Activated T-helper 17 cell treated with anti-CD3 and anti-CD28 coated beads, Interleukin-2, amount 50 U/mL, for 72 hours (primary cell): ENCODE data around the gene PLEKHG4B. TPM values are rescaled to one million over a fixed set of nuclear protein-coding genes. Genes with fewer than 3 reads are reported as not detected.
"Not testable (repeated sequence)": the region's sequence is repeated elsewhere in the genome, so short reads cannot be mapped to it uniquely, and the experiment has no call there.

ENCODE experiments used
- ATAC-seq: fragments of 150-1000 bp; cut with Tn5 transposase; replicated peaks from 2 replicates; pipeline ENCODE4 v1.10.0; 2021; ENCODE audit warnings: mild to moderate bottlenecking, moderate library complexity
- H3K27ac Mint-ChIP-seq: one replicate; pipeline ENCODE4 v1.8.0; 2022; ENCODE audit warnings: mixed read lengths
- H3K27me3 Mint-ChIP-seq: one replicate; pipeline ENCODE4 v1.8.0; 2022; ENCODE audit warnings: mixed read lengths
- H3K36me3 Mint-ChIP-seq: one replicate; pipeline ENCODE4 v1.8.0; 2022; ENCODE audit warnings: low read depth, mild to moderate bottlenecking, mixed read lengths
- H3K4me1 Mint-ChIP-seq: one replicate; pipeline ENCODE4 v1.8.0; 2022; ENCODE audit warnings: mixed read lengths
- H3K4me3 Mint-ChIP-seq: one replicate; pipeline ENCODE4 v1.8.0; 2022; ENCODE audit warnings: mild to moderate bottlenecking, mixed read lengths
- H3K9me3 Mint-ChIP-seq: one replicate; pipeline ENCODE4 v1.8.0; 2022; ENCODE audit warnings: mixed read lengths
- total RNA-seq, 2 donors: library from RNA; stranded (reverse); gene quantifications; one replicate each; pipeline ENCODE4 v1.2.3, GENCODE V29; 2022

PLEKHG4B gene
- total RNA-seq, 2 donors from 2014 or later, result 0.11 TPM; not detected in 1

DNA sequence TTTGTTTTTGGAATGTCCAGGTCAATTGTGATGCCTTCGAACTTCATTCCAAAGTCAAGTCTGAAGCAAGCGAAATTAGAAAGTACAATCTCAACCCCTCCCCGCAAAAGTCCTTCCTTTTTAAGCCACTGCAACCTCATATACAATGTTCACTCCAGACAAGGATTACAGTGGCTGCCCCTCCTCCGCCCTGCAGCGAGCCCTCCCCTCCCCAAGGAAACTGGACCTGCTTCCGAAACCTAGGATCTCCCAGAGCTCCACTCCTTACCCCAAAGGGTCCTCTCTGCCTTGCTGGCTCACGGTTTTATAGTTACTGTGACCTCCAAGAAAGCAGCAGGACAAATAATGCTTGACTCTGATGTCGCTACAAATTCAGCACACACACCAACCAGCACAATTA is 109.7 kb downstream of the PLEKHG4B start:
- no peak for ATAC-seq
- H3K9me3 Mint-ChIP-seq, result no peaks in the 10 kb centered on the region
- peaks cover 4% of the 10 kb centered on the region for H3K4me1 Mint-ChIP-seq

DNA sequence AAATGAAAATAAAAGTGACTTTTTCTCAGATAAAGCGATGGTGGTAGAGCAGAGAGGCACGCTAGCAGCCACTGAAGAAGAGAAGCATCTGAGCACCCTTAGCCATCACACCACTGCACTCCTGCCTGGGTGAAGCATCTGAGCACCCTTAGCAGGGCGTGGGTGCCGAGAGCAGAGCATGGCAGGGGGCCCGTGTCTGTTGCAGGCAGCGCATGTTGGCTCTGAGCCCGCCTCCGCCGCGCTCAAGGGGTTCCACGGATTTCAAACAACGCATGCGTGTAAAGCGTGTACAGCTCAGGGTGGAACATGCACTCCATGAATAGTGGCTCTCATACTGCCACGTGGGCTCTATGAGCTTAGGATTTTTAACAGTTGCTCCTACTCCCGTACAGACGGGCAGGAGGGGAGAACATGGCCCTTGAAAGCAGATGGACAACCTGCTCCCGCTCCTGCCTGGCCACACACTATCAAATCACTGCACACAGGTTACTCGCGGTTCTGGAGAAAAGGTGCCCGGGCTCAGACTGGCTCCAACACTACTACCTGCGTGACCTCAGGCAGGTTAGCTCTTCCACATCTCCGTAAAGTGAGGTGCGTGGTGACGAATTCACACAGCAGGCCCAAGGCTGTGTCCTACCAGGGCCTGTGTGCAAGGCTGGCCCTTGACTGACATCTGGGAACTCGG is 111.4 kb downstream of the PLEKHG4B start:
- Mint-ChIP-seq H3K4me1 (peaks cover 10% of the 10 kb centered on the region), H3K9me3 (no peaks in the 10 kb centered on the region), H3K27ac (no peak overlapping the region), H3K4me3 (no peak overlapping the region), H3K36me3 (peaks cover 55% of the 10 kb centered on the region), H3K27me3 (no peaks in the 10 kb centered on the region)
- ATAC-seq, result no peak

More for the DNA sequence above, 109.7 kb downstream of the PLEKHG4B start:
- Mint-ChIP-seq H3K4me3 (no peak overlapping the region), H3K27me3 (no peaks in the 10 kb centered on the region), H3K36me3 (peaks cover 39% of the 10 kb centered on the region), H3K27ac (no peak overlapping the region)

DNA sequence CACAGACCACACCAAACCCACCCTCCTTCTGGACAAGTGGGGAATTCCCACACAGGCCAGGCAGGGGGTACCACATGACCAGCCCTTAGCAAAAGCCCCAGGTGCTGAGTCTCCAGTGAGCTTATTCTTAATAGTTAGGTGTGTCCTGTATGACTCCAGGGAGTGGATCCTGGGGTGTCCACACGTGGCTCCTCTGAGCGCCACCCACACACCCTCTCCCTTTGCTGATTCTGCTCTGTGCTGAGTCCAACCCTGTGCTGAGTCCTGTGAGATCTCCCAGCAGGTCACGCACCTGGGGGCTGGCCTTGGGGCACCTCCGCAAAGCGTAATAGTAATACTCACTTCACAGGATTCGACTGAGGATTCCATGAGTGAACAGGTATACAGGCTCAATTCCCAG is 112.0 kb downstream of the PLEKHG4B start:
- H3K27ac Mint-ChIP-seq, result no peak overlapping the region
- no peak overlapping the region for H3K4me3 Mint-ChIP-seq
- no peaks in the 10 kb centered on the region for H3K27me3 Mint-ChIP-seq
- ATAC-seq, result no peak
- peaks cover 55% of the 10 kb centered on the region for H3K36me3 Mint-ChIP-seq
- H3K9me3 Mint-ChIP-seq, result no peaks in the 10 kb centered on the region
- H3K4me1 Mint-ChIP-seq, result peaks cover 10% of the 10 kb centered on the region

DNA sequence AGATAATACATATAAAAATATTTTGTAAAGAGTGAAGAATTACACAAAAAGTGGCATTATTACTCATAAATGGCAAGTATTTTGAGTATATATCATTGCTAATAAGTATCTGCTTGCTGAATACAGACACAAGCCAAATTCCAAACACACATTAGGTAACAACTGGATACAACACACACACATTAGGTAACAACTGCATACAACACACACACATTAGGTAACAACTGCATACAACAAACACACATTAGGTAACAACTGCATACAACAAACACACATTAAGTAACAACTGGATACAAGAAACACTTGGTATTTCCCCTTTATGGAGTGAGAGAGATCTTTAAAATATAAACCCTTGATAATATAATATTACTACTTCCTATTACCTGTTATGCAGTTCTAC is 112.5 kb downstream of the PLEKHG4B start:
- ATAC-seq, result no peak
- H3K4me3 Mint-ChIP-seq, result no peak overlapping the region
- no peaks in the 10 kb centered on the region for H3K9me3 Mint-ChIP-seq
- H3K36me3 Mint-ChIP-seq, result peaks cover 55% of the 10 kb centered on the region
- H3K4me1 Mint-ChIP-seq, result peaks cover 11% of the 10 kb centered on the region
- no peaks in the 10 kb centered on the region for H3K27me3 Mint-ChIP-seq
- H3K27ac Mint-ChIP-seq, result no peak overlapping the region

DNA sequence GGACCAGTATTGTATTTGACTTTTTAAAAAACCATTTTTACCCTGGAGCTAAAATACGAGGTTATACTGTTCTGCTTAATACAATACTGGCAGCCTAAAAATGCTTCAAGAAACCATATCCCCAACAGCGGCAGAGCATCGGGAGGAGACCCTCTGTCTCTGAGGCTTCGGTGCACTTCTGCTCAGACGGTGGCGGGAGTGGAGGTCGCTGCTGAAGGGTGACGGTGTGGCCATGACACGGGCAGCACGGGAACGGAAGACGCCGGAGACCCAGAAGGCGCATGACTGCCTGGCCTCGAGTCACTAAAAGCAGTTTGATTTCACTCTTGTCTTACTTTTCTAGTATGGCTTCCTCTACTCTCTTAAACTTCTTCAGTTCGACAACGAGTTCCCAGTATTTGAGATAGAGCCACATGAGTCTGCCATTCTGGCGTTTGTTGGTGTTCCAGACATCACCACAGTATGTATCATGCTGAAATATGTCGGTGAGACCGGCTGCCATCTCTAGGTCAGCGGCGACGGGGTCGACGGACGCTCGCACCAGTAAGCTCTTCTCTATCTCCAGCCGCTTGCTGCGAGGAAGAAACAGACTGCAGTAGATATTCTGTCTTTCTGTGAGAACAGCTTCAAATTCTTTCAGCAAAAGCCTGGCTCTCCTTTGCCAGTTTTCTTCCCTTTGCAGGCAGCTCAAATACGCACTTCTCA is 113.2 kb downstream of the PLEKHG4B start:
- H3K27ac Mint-ChIP-seq, result no peak overlapping the region
- no peak overlapping the region for H3K4me3 Mint-ChIP-seq
- H3K9me3 Mint-ChIP-seq, result no peaks in the 10 kb centered on the region
- H3K36me3 Mint-ChIP-seq, result peaks cover 55% of the 10 kb centered on the region
- no peaks in the 10 kb centered on the region for H3K27me3 Mint-ChIP-seq
- H3K4me1 Mint-ChIP-seq, result peaks cover 17% of the 10 kb centered on the region
- no peak for ATAC-seq

DNA sequence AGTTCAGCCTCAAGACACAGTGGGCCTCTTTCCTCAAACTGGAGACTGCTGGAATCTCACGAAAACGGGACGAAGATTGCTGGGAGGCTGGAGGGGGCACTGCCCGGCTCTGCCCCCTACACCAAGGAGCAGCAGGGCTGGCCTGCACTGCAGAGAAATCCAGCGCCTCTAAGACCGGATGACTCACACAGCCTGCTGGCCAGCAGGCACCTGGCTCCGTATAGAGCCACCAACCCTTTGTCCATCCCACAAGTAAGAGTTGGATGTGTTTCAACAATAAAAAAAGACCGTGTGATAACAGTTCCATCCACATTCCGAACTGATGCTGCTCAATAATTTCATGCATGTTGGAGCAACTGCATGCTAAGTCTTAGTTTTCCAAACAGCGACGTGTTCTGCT is 114.4 kb downstream of the PLEKHG4B start:
- Mint-ChIP-seq H3K27me3 (no peaks in the 10 kb centered on the region), H3K4me1 (peaks cover 21% of the 10 kb centered on the region), H3K27ac (no peak overlapping the region), H3K36me3 (peaks cover 55% of the 10 kb centered on the region), H3K4me3 (no peak overlapping the region), H3K9me3 (no peaks in the 10 kb centered on the region)
- no peak for ATAC-seq

DNA sequence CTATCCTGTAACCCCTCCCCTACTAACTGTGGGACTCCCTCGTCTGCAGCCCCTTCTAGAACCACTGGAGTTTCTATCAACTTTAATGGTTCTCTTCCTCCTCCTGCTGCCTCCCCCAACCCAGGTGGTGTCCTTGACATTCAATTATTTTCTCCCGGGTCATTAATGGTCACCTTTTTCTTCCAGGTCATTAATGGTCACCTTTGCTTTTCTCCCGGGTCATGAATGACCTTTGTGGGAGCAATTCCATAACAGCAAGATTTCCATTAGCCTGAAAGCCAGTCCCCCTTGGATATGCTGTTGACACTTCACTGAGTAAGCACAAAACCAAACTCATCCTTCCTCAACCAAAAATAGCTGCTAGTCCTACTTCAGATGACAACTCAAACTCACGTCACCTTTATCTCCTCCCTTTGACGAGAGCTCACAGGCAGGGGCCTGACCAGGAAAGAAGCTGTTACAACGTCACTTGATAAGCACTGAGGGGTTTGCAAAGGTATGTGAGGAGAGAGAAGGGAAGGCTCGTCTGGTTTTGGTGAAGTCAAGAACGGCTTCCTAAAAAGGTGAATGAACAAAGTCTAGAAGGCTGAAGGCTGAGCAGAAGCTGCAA is 115.1 kb downstream of the PLEKHG4B start:
- Mint-ChIP-seq H3K4me3 (no peak overlapping the region), H3K4me1 (peaks cover 18% of the 10 kb centered on the region), H3K9me3 (no peaks in the 10 kb centered on the region), H3K27me3 (no peaks in the 10 kb centered on the region), H3K27ac (peak overlapping the region; percentile 31), H3K36me3 (peaks cover 55% of the 10 kb centered on the region)
- ATAC-seq, result no peak

DNA sequence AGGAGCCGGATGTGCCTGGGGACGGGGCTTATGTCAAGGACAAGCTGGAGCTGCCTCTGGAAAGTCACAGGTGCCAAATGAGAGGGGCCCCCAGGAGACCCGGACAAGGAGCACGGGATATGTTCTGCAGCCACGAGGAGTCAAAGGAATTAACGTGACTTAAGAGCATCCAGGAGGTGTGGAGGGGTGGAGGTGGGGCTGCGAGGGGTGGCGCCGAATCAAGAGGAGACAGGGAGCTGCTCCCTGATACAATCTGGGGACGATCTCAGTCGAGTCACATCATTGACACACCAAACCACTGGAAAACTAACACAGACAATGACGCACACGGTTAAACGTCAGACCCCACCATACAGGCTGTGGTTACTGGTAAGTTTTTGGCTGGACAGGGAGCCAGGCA is 115.6 kb downstream of the PLEKHG4B start:
- ATAC-seq, result no peak
- Mint-ChIP-seq H3K9me3 (no peaks in the 10 kb centered on the region), H3K4me1 (peaks cover 17% of the 10 kb centered on the region), H3K4me3 (no peak overlapping the region), H3K27ac (peak overlapping the region; percentile 31), H3K27me3 (no peaks in the 10 kb centered on the region), H3K36me3 (peaks cover 53% of the 10 kb centered on the region)

DNA sequence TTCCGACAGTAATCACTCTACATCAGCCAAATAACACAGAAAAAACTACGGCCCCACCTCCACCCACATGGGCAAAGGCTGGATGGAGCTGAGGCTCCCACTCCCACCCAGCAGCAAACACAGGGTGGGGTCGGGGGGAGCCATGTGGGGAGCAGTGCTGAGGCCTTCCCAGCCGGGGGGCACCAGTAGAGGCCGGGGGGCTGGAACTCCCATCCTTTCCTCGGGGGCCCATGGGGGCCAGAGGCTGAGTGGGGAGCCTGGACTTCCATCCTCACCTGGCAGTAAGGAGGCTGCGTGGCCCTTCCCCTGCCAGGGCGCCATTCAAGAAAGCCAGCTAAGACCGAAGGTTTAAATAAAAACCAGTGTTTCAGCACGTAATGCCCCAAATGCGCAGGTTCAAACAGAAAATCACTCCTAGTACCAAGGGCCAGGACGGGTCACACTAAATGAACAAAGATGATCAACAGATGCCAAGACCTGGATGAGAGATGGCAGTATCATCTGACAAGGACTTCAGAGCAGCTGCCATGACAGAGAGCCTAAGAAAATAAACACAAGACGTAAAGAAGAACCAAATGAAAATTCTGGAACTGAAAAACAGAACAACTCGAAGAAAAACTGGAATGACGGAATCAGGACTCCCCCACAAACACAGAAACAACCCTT is 116.6 kb downstream of the PLEKHG4B start:
- peaks cover 49% of the 10 kb centered on the region for H3K36me3 Mint-ChIP-seq
- H3K27me3 Mint-ChIP-seq, result no peaks in the 10 kb centered on the region
- H3K4me3 Mint-ChIP-seq, result no peak overlapping the region
- no peak for ATAC-seq
- H3K9me3 Mint-ChIP-seq, result no peaks in the 10 kb centered on the region
- H3K27ac Mint-ChIP-seq, result no peak overlapping the region
- peaks cover 17% of the 10 kb centered on the region for H3K4me1 Mint-ChIP-seq

DNA sequence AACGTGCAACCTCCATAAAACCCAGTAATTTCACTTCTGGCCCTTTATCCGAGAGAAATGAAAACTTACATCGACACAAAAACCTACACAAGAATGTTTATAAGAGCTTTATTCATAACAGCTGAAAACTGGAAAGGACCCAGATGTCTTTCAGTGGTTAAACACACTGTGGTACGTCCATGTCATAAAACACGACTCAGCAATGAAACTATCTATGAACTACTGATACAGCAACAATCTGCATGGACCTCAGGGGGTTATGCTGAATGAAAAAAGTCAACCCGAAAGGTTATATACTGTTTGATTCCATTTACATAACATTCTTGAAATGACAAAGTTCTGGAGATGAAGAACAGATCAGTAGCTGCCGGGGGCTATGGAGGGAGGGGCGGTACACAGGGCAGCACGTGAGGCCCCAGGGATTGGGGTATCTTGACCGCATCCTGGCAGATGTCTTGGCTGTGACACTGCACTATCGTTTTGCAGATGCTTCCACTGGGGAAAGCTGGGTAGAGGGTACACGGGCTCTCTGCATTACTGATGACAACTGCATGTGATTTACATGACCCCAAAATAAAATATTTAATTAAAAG is 121.9 kb downstream of the PLEKHG4B start:
- Mint-ChIP-seq H3K9me3 (no peaks in the 10 kb centered on the region), H3K36me3 (peaks cover 39% of the 10 kb centered on the region), H3K27me3 (no peaks in the 10 kb centered on the region), H3K4me3 (peak overlapping the region; percentile 62), H3K4me1 (peaks cover 29% of the 10 kb centered on the region), H3K27ac (peak overlapping the region; percentile 29)
- peak; percentile 20 for ATAC-seq

DNA sequence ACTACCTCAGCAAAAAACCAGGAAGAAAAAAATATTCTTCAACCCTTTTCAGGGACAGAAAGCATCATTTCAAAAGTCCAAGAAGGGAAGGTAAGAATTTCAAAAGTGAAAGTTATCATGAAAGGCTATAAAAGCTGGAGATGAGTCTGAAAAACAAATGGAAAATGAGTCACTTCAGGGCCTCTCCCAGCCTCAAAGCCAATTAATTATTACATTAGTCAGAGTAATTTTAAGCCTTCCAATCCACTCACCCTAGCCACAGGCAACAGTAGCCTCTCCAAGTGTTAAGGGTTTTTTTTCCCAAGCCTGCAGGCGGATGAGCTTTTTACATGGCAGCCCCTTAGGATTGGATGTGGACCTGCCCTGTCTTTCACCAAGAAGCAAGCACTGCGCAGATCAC is 123.3 kb downstream of the PLEKHG4B start:
- not testable (repeated sequence) for H3K9me3 Mint-ChIP-seq, H3K27me3 Mint-ChIP-seq
- Mint-ChIP-seq H3K27ac (peak overlapping the region; percentile 80), H3K36me3 (peaks cover 51% of the 10 kb centered on the region), H3K4me1 (peaks cover 21% of the 10 kb centered on the region), H3K4me3 (peak overlapping the region; percentile 62)
- peak; percentile 43 for ATAC-seq

DNA sequence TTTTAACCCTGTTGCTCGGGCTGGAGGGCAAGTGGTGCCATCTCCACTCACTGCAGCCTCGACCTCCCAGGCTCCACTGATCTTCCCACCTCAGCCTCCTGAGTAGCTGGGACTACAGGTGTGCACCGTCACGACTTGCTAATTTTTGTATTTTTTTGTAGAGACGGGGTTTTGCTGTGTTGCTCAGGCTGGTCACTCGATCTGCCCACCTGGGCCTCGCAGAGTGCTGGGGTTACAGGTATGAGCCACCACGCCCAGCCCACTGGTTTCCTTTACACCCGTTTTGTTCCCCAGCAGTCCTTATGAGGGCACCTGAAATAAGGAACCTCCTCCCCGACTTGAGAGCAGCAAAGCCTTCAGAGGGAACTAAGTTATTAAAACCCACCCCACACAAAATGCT is 124.1 kb downstream of the PLEKHG4B start:
- not testable (repeated sequence) for H3K27ac Mint-ChIP-seq
- Mint-ChIP-seq H3K4me3 (peak overlapping the region; percentile 62), H3K4me1 (peaks cover 18% of the 10 kb centered on the region)

DNA sequence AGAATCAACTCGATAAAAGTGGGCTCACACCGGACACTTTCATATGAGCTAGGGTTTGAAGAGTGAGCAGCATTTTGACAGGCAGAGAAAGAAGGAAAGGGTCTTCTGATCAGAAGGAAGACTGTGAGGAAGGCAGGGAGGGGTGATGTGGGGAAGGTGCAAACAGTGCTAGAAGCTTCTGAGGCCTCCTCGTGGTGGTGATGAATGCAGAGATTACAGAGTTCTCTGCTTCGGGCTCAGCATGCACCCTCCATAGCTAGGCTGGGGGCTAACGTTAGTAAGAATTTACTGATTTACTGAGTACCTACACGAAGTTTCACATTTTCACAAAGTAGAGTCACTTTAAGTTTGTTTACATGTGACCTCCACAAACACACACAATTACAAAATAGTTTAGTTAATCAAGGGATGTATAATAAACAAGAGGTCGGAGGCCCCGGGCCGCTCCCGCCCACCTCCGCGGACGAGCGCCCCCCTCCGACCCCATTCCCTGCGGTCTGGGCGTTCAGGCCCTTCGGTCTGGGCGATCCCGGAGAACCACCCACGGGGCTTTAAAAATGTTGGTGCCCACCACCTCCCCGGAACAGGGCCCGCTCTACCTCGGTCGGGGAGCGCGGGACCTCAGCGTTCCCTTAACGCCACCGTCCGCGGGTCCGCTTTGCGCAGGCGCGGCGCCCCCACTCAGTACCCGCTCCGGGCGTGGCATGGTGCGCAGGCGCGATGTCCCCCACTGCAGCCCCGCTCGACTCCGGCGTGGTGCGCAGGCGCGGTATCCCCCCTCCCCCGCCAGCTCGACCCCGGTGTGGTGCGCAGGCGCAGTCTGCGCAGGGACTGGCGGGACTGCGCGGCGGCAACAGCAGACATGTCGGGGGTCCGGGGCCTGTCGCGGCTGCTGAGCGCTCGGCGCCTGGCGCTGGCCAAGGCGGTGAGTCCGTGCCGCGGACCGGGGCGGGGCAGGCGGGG is 125.8 kb downstream of the PLEKHG4B start, which contains the start of the genes CCDC127 and SDHA:
CCDC127 (minus strand) TSS at position 660 of the 963 bp plus-strand sequence. CDS start 1,304 bp downstream, outside the sequence.
SDHA (plus strand) TSS at position 827 of the 963 bp plus-strand sequence; CDS start at position 863, 36 bp downstream.
- not testable (repeated sequence) for H3K9me3 Mint-ChIP-seq, H3K27me3 Mint-ChIP-seq
- Mint-ChIP-seq H3K36me3 (peaks cover 69% of the 10 kb centered on the region), H3K27ac (peak within 1 kb of the TSS; percentile 95), H3K4me1 (peaks cover 23% of the 10 kb centered on the region), H3K4me3 (peak within 1 kb of the TSS; percentile 96)
- peak; percentile 83 for ATAC-seq

More for the DNA sequence above, 124.1 kb downstream of the PLEKHG4B start:
- not testable (repeated sequence) for H3K9me3 Mint-ChIP-seq, H3K27me3 Mint-ChIP-seq, ATAC-seq
- H3K36me3 Mint-ChIP-seq, result peaks cover 58% of the 10 kb centered on the region
